ENCODE measurements around the gene CAMTA1.

Gene CAMTA1

GRCh38 chr1:7617826-7618225 lies 832.6 kb downstream of the CAMTA1 start:
- DNase-seq = no peak

DNA sequence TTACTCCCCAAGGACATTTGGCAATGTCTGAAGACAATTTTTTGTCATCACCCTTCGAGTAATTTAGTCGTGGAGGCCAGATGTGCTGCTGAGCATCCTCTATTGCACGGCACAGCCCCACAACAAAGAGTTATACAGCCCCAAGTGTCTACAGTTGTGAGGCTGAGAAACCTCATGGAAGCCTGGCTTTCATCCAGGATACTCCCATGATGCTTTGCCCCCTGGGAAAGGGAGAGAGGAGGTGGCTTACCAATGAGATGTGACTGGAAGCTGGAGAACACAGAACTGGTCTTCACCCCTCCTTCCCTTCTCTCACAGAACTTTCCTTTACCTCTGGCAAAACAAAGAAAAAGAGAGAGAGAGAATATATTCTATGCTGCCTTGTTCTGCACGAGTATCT lies 834.9 kb downstream of the CAMTA1 start:
- DNase-seq = no peak

- no peak for DNase-seq
These were observed 836.3 kb downstream of the CAMTA1 start for GRCh38 chr1:7621334-7622219.

GRCh38 chr1:7623842-7624241 lies 838.6 kb downstream of the CAMTA1 start:
- no peak for DNase-seq

- DNase-seq = no peak
These were observed 839.6 kb downstream of the CAMTA1 start for GRCh38 chr1:7624791-7625355.

GRCh38 chr1:7625401-7625800 lies 840.1 kb downstream of the CAMTA1 start:
- no peak for DNase-seq

GRCh38 chr1:7628273-7628672 lies 843.0 kb downstream of the CAMTA1 start:
- no peak for DNase-seq

DNA sequence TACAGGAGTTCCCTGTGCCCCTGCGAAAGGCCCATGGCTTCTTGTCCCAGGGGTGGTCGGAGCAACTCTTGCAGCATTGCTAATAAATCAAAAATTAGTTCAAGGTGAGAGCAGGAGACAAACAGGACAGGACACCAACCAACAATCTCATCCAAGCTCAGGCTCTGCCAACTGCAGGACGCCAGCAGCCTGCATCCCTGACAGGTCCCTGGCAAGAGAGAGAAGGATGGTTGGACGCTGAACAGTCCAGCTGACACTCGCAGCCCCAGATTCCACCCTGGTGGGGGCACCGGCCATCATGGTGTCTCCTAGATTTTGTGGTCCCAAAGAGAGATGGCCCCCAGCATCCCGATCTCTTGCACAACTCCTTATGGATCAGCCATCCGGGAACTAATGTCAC lies 843.8 kb downstream of the CAMTA1 start:
- DNase-seq = no peak

- DNase-seq = no peak
These were observed 844.4 kb downstream of the CAMTA1 start for GRCh38 chr1:7629465-7630195.

DNA sequence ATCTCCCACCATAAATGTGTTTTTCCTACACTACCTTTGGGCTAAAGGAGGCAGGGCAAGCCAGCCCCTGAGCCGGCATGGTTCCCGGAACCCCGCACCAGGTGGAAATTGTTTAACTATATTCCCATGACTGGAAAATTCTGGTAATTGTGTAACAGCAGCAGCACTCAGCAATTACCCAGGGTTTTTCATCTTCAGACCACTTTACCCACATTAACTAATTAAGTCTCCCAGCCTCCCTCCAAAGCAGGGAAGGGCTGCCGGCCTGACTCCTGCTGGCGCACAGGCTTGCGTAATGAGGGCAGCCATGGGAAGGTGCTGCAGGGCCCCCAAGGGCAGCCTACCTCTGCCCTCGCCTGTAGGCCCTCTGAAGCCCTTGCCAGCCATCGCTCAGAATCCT lies 845.1 kb downstream of the CAMTA1 start:
- DNase-seq = peak; percentile 88

GRCh38 chr1:7632176-7632575 lies 846.9 kb downstream of the CAMTA1 start:
- DNase-seq = no peak

DNA sequence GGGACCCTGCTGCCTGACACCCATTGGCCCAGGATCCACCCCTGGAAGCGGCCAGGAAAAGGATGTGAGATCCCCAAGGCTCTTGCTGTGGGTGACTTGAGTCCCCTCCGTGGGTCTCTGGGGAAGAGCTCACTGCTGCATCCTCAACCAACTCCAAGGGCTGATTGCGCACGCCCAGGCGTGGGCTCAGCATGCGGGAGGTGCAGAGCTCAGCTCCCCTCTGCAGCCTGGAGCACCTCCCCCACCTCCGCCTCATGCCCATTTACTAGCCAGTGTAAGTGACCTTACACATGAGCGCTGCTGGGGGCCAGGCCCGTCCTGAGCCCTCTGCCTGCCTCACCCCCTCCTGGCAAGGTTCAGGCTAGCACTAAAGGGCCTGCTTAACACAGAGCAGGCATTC lies 847.4 kb downstream of the CAMTA1 start:
- no peak for DNase-seq

DNA sequence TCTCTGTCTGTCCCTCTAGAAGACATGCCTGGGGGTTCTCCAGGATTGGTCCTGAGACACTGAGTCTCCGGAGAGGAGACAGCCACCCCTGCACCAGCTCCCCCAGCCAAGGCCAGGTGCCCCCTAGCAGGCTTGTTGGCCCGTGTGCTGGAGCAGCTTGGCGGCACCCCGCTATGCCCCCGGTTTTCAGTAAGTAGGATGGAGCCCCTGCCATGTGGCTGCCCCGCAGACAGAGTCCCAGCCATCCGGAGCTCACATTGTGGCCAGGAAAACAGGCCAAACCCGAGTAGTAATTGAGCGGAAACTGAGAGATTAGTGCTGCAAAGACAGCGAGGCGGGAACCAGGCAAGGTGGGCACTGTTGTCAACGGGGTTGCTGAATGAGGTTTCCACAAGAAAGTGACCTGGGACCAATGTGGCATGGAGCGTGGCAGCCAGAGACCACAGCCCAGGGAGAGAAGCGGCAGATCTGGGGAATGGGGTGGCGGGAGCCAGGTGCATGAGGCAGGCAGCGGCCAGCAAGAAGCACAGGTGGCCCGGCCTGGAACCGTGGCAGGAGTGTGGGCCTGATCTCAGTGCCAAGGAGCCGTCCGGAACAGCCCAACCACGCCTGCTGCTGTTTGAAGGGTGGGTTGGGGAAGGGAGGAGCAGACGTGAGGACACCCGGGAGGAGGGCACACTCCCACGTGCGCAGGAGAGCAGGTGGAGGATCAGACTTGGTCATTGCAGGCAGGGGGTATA lies 848.4 kb downstream of the CAMTA1 start:
- DNase-seq = no peak

DNA sequence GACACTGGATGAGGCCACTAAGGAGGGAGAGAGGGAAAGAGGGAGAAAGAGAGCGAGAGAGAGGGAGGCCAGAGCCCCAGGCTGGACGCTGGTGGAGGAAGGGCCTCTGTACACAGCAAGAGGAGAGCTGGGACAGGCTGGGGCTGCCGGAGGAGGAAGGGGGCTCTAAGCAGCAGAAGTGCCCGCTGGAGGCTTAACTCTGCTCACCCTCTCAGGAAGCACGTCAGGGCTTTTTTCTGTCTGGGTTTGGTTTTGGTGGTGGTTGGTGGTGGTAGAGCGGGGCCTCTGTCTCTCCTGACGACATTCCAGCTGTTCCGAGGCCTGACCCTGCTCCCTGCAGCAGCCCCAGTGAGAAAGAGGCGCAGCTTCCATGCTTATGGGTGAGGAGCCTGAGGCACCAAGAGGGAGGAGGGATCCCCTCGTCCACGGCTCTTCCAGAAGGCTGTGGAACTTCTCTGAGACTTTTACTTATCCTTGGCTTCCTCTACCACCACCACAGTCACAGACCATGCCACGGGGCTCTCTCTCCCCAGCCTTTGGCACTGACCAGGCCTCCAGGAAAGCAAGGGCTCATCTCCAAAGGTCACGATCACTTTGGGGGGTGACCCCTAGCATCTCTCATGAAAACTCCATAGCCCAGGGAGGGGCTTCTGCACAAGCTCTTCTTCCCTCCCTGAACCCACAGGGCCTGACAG lies 849.4 kb downstream of the CAMTA1 start:
- DNase-seq = no peak

DNA sequence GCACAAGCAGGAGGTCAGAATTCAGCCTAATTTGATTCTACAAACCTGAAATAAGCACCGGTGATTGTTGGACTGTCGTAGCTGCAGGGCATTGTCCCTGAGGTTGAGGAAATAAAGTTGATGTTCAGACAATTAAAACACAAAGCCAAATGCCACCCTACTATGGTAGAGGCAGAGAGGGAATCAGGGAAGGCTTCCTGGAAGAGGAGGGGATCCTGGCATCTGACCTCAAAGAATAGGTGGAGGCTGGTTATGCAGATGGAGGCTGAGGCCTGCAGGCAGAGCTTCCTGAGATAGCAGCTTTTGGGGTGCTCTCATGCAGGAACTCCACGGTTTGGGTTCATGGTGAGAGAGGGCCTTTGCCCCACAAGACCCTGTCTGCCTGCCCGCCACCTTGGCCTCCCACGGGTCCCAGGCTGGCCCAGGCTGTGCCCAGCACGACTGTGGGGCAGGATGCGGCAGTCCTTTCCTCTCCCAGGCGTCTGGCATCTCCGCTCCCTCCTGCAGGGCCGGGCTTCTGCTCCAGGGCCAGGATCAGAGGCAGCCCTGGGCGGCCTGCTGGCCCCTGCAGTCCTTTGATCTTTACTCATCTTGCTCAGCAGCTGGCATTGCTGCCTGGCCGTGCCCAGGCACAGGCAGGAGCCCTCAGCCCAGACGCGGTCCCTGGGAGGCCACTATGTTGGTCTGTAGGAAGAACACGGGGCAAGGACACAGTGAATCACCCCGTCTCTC lies 851.7 kb downstream of the CAMTA1 start:
- no peak for DNase-seq

DNA sequence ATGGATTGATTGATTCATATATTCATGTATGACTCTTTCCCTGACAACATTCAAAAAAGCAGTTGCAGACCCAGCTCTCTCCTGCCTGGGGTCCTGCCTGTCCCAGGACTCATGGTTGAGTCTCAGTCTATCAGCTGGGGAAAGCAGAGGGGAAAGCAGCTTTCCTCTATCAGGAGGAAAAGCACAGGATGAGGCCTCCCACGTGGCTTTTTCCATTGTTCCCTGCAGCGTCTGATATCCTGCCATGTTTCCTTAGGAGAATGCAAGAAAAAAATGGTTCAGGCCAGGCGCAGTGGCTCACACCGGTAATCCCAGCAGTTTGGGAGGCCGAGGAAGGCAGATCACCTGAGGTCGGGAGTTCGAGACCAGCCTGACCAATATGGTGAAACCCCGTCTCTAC lies 852.8 kb downstream of the CAMTA1 start:
- no peak for DNase-seq

DNA sequence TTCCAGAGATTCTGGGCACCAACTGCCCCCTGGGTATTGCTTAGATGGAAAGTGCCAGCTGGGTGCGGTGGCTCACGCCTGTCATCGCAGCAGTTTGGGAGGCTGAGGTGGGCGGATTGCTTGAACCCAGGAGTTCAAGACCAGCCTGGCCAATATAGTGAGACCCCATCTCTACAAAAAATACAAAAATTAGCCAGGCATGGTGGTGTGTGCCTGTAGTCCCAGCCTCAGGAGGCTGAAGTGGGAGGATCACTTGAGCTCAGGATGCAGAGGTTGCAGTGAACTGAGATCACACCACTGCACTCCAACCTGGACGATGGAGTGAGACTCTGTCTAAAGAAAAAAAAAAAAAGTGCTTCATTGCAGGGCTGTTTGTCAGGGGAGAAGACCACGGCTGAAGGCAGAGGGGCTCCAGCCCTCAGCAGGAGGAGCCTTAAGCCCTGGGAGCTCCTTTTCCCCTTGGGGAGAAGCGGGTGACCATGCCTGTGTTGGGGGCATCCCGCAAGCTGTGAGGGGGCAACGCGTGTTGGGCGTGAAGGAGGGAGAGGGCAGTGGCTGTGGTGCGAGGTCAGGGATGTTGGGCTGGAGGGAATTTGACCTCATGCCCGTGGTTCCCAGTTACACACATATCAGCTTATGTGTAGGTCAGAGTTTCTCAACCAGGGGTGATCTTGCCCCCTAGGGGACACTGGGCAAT lies 854.3 kb downstream of the CAMTA1 start:
- DNase-seq = no peak

DNA sequence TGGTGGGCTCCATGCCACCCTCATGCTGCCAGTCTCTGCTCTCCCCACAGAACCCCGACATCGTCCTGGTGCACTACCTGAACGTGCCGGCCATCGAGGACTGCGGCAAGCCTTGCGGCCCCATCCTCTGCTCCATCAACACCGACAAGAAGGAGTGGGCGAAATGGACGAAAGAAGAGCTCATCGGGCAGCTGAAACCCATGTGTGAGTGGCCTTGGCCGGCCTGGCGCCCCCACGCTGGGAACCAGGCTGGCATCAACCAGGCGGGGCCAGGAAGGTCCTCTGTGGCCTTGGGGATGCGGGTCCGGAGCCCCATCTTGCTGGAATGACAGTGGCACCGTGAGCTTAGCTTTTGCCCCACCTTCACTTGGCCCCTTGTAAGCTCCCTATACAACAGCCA lies 855.1 kb downstream of the CAMTA1 start:
- no peak for DNase-seq

- no peak for DNase-seq
These were observed 855.8 kb downstream of the CAMTA1 start for GRCh38 chr1:7640920-7641585.

DNA sequence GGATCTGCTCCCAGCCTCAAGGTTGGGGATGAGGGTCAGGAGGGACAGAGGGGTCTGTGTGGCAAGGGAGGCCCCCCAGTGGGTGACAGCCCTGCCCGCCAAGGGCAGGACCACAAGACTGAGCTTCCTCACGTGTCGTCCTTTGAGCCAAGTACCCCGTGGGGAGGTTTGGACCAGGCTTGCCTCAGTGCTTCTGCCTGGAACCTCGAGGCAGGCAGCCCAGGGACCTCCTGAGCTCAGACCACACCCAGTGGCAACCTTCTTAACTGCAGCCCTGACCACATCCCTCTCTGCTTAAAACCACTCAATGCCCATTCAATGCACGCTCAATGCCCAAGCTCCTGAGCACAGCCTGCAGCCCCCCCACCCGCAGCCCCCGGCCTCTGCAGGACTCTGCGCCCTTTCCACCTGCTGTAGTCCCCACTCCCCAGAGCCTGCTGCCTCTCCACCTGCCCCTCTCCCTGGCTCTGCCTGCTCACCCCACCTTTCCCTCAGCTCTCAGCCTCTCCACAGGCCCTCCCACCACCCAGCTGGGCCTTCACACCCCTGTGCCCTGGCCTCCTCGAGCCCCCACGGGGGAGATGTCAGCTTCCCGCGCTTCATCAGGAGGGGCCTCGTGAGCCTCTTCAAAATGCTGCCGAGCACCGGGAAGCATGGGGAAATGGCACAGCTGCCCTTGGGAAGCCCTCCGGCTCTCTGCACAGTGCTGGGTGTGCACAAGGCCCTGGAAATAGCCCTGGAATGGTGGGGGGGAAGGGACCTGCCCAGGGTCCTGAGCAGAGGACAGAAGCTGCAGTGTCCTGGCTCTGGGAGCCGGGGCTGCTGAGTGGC lies 856.5 kb downstream of the CAMTA1 start:
- DNase-seq = no peak

All from NCI-H2227 treated with DMSO at 0.1 percent for 48 hours (cell line).